ENCODE data around the gene PAGE5. TPM values are rescaled to one million over a fixed set of nuclear protein-coding genes. Genes with fewer than 3 reads are reported as not detected.

Gene PAGE5
- total RNA-seq, 2 donors from 2014 or later, result not detected

Other genes with a start within 250 kb of the PAGE5 start
- gene PFKFB1, start 226.2 kb upstream of the PAGE5 start, total RNA-seq, result under 1 TPM; 0.24 to 0.81 TPM
- 10 to 100 TPM; 24.1 to 34.1 TPM for gene APEX2, start 220.0 kb upstream of the PAGE5 start, total RNA-seq
- gene ALAS2, start 189.4 kb upstream of the PAGE5 start, total RNA-seq, result not detected
- not detected for gene PAGE2B, start 145.3 kb upstream of the PAGE5 start, total RNA-seq
- not detected for gene PAGE2, start 131.3 kb upstream of the PAGE5 start, total RNA-seq
- gene PAGE3, start 44.6 kb downstream of the PAGE5 start, total RNA-seq, result not detected
- gene MAGEH1, start 231.8 kb downstream of the PAGE5 start, total RNA-seq, result 1 to 10 TPM; 6.7 to 7.1 TPM

Measured in natural killer cell treated with Interleukin-12 subunit alpha and Interleukin-12 subunit beta and Interleukin-15 and Interleukin-18, amount 100 ng/mL, for 72 hours (primary cell).